GM18520 (cell line): ENCODE results near the gene ZNF526.
"Not testable (repeated sequence)": the region's sequence is repeated elsewhere in the genome, so short reads cannot be mapped to it uniquely, and the experiment has no call there.

ENCODE experiments used
- ATAC-seq: cut with Tn5 transposase; IDR thresholded peaks from one replicate; pipeline ENCODE4 v1.9.1; 2021; ENCODE audit not compliant: unreplicated experiment

ZNF526 gene

DNA sequence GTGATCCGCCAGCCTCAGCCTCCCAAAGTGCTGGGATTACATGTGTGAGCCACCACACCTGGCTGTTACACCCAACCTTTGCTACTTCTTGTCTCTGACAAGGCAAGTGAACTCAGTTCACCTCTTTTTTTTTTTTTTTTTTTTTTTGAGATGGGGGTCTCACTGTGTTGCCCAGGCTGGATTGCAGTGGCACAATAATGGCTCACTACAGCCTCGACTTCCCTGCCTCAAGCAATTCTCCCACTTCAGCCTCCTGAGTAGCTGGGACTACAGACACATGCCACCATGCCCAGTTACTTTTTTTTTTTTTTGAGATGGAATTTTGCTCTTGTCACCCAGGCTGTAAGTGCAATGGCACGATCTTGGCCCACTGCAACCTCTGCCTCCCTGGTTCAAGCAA, 37.7 kb downstream of the ZNF526 start:
- not testable (repeated sequence) for ATAC-seq

DNA sequence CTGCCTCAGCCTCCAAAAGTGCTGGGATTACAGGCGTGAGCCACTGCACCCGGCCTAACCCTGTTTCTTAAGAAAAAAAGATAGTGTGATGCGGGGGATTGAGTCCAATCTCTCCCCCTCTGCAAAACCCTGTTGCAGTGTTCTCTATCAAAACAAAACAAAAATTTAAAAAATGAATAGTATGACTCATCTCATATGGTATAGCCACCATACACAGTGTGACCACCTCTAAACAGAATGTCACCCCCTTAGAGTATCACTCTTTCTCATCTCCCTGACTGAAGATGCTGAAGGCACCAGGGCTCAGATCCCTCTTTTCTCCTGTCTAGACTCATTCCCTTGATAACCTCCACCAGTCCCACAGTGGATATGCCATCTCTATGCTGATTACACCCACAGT, 41.7 kb downstream of the ZNF526 start:
- ATAC-seq: no peak

DNA sequence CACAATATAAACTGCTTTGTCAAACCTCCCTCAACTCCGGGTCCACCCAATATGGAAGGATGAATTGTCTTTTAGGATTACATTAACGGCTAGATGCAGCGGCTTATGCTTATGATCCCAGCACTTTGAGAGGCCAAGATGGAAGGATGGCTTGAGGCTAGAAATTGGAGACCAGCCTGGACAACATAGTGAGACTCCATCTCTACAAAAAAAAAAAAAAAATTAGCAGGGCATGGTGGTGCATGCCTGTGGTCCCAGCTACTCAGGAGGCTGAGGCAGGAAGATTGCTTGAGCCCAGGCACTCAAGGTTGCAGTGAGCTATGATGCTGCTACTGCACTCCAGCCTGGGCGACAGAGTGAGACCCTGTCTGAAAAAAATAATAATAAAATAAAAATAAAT, 46.0 kb downstream of the ZNF526 start:
- not testable (repeated sequence) for ATAC-seq

DNA sequence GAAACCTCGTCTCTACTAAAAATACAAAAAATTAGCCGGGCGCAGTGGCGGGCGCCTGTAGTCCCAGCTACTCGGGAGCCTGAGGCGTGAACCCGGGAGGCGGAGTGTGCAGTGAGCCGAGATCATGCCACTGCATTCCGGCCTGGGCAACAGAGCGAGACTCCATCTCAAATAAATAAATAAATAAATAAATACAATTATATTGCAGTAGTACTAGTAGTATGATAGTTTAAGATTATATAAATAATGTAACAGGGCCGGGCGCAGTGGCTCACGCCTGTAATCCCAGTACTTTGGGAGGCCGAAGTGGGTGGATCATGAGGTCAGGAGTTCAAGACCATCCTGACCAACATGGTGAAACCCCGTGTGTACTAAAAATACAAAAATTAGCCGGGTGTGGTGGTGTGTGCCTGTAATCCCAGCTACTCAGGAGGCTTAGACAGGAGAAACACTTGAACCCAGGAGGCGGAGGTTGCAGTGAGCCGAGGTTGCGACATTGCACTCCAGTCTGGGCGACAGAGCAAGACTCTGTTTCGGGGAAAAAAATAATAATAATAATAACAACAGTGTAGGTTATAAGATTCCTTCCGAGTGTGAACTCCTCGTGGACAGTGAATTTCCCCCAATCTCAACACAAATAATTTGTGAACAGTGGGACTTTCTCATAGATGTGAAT, 47.0 kb downstream of the ZNF526 start:
- not testable (repeated sequence) for ATAC-seq

DNA sequence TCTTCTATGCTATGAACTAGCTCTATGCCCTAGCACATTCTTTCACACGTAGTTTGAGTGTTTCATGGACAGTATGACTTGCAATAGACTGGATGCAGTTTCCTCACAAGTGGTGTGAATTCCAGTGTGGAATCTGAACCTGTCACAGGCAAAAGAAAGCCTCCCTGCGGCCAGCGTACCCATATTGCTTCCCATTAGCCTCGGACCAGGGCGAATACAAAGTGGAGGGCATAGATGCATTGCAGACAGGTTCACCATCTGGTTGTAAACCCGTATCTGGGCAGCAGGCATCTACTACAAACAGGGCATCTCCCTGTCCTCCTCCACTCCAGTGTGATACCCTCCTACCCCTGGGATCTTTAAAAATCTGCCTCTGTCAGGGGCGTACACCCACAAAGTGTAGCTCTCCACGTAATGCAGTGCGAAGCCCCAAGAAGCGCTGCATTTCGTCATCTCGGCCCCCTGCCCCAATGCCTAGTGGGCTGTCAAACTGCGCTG, 47.6 kb downstream of the ZNF526 start:
- no peak for ATAC-seq

DNA sequence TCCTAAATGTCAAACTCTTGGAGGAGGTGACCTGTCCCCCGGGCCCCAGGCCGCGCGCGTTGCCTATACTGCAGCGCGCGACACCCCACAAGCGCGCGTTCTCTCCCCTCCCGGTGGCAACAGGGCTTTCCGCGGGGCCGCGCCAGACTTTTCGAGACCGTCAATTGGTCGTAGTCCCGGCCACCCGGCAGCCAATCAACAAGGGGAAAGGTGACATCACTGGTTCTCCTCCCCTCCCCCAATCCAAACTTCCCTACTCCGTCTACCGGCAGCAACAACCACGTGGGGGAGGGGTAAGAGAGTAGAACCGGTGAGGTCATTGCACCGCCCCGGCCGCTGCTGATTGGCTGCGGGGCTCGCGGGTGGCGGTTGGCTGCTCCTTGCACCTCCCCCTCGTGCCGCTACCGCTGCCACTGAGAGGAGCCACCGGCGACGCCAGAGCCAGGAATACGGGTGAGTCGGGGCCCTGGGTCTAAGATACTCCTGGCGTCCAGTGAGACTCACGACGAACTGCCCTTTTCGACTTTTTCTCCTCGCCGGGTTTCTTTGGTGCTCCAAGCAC, 48.1 kb downstream of the ZNF526 start:
- ATAC-seq: peak; percentile 29

DNA sequence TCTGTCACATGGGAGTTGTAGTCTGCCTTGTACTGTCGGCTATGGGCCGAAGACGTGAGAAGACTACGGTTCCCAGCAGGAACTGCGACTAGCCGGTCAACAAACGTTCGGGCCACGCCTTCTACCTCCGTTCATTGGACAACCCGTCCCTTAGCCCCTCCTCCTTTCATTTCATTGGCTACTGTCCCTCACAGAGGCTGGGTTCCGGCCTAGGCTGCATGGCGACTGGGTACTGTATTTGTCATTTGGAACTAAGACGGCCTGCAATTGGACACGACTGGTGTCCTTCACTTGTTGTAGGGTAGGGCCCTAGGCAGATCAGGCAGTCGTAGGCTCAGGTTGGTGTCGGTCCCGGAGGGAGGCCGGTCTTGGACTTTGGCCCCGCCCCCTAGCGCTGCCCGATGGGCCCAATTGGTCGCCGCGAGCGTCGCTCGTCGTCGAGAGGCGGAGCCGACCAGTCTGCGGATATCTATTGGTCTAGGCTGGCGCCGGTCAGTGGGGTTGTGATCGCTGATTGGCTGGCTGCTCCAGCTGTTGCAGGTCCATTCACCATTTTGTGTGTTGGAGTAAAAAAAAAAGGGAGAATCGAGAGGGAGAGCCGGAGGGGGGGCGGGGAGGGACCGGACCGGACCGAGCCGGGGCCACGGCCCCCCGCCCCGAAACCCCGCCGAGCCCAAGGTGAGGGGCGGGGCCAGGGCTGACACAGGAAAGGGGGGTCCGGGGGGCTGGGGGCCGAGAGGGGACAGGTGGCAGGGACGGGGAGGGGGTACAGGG, 48.8 kb downstream of the ZNF526 start, which contains the start of gene CIC:
TSS of gene CIC (plus strand) at position 549 of the 774 bp plus-strand sequence. CDS start 2,532 bp downstream, outside the sequence.
- ATAC-seq: peak; percentile 70

DNA sequence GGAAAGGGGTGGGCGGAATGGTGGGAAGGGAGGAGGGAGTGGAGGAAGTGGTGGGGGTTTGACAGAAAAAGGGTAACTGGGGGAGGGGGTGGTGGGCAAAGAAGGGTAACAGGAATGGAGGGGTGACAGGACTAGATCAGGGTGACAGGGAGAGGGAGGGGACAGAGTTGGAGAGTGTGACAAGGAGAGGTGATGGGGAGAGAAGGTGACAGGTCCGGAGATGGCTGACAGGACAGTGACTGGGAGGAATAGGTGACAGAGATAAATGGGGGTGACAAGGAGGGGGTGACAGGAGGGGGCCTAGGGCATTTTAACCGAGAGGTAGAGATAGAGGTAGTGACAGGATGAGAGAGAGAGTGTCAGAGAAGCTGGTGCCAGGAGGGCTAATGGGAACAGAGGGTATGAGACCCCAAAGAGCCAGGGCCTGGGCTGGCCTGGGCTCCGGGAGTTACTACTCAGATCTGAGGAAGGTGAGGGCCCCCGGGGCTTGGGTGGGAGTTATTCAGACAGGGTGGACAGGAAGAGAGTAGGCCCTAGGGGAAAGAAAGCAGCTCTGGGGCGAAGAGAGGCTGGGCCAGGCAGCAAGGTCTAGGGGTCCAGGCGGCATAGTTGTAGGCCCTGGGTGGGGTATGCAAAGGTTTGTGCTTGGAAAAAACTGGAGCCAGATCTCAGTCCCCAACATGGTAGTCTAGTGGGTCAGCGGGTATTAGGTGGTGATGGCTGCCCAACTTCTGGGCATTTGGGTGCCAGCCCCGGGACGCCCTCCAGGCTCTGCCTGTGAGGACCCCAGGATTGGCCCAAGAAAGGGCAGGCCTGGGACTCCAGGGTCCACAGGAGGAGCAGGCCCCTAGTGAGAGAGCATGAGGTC, 49.6 kb downstream of the ZNF526 start:
- no peak for ATAC-seq

DNA sequence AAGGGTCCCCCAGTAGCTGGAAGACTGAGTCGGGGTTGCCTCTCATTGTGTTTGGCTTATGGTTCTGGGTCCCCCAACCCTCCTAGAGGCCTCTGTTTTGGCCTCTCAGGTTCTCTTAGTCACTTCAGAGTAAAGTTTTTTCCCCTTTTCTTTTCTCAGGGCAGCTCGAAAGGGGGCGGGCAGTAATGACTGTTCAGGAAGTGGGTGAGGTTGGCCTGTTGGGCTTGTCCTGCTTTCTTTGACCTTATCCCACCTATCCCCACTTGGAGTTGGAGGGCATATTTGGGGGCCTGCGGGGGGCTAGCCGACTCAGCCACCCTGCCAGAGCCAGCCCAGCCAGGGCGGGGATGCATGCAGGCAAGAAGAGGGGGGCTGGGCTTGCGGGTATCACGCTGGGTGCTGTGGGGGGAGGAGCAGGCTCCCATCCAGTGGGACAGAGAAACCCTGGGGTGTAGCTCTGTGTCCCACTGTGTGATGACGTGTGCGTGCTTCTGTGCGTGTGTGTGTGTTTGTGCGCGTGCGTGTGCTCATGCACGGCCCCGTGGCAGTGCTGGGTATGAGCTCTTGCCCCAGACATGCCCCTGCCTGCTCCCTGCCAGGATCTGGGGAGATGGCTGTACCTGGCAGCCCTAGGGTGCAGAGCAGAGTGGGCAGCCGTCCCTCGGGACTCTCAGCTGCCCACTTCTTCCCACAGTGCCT, 50.4 kb downstream of the ZNF526 start:
- no peak for ATAC-seq

DNA sequence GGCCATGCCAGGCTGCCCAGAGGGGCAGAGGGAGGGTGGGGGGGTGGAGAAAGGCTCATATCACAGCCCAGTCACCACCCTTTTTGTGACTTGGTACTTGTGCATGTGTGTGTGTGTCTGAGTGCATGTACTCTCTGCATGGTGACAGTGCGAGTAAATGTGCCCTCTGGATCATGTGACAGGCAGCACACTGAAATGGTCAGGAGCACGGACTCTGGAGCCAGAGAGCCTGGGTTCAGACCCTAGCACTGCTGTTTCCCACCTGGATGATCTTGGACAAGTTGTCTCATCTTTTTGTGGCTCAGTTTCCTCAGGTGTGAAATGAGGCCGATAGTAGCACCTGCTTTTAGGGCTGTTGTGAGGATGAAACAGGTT, 50.9 kb downstream of the ZNF526 start:
- no peak for ATAC-seq

DNA sequence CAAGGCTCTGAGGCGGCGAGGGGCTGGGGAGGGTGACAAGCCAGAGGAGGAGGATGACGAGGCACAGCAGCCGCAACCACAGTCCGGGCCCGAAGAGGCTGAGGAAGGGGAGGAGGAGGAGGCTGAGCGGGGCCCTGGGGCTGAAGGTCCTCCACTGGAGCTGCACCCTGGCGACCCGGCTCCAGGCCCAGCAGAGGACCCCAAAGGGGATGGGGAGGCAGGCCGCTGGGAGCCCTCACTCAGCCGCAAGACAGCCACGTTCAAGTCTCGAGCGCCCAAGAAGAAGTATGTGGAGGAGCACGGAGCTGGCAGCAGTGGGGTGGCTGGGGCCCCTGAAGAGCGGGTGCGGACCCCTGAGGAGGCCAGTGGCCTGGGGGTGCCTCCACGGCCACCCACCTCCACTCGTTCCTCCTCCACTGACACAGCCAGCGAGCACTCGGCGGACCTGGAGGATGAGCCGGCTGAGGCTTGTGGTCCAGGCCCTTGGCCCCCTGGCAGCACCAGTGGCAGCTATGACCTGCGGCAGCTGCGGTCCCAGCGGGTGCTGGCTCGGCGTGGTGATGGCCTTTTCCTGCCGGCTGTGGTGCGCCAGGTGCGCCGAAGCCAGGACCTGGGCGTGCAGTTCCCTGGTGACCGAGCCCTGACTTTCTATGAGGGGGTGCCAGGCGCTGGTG, 51.9 kb downstream of the ZNF526 start:
- ATAC-seq: no peak

DNA sequence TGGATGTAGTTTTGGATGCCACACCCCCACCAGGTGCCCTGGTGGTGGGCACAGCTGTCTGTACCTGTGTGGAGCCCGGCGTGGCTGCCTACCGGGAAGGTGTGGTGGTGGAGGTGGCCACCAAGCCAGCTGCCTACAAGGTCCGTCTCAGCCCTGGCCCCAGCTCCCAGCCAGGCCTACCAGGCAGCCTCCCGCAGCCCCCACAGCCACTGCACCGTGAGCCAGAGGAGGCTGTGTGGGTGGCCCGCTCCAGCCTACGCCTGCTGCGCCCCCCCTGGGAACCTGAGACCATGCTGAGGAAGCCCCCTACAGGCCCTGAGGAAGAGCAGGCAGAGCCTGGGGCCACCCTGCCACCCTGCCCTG, 52.4 kb downstream of the ZNF526 start:
- ATAC-seq: no peak

DNA sequence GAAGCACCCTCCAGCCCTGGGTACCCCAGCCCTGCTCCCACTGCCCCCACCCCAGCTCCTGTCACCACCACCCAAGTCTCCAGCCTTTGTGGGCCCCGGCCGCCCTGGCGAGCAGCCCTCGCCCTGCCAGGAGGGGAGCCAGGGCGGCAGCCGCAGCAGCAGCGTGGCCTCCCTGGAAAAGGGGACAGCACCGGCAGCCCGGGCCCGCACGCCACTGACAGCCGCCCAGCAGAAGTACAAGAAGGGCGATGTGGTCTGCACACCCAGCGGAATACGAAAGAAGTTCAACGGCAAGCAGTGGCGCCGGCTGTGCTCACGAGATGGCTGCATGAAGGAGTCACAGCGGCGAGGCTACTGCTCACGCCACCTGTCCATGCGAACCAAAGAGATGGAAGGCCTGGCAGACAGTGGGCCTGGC, 52.9 kb downstream of the ZNF526 start:
- ATAC-seq: no peak

DNA sequence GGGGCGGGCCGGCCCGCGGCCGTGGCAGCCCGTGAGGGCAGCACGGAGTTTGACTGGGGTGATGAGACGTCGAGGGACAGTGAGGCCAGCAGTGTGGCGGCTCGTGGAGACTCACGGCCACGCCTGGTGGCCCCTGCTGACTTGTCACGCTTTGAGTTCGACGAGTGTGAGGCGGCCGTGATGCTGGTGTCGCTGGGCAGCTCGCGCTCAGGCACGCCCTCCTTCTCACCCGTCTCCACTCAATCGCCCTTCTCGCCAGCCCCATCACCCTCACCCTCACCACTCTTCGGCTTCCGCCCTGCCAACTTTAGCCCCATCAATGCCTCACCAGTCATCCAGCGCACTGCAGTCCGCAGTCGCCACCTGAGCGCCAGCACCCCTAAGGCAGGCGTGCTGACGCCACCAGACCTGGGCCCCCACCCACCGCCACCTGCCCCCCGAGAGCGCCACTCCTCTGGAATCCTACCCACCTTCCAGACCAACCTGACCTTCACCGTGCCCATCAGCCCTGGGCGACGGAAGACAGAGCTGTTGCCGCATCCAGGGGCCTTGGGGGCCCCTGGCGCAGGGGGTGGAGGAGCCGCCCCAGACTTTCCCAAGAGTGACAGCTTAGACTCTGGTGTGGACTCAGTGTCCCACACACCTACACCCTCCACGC, 53.4 kb downstream of the ZNF526 start:
- ATAC-seq: no peak

DNA sequence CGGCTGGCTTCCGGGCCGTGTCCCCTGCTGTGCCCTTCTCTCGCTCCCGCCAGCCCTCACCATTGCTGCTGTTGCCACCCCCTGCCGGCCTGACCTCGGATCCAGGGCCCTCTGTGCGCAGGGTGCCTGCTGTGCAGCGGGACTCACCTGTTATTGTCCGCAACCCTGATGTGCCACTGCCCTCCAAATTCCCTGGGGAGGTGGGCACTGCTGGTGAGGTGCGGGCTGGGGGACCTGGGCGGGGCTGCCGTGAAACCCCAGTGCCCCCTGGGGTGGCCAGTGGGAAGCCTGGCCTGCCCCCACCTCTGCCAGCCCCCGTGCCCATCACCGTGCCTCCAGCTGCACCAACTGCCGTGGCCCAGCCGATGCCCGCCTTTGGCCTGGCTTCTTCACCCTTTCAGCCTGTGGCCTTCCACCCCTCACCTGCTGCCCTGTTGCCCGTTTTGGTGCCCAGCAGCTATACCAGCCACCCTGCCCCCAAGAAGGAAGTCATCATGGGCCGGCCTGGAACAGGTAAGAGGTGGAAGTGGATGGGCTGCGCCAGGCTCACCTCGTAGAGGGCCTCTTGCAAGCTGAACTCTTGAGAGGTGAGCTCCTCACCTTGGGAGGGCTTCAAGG, 54.1 kb downstream of the ZNF526 start:
- ATAC-seq: no peak

DNA sequence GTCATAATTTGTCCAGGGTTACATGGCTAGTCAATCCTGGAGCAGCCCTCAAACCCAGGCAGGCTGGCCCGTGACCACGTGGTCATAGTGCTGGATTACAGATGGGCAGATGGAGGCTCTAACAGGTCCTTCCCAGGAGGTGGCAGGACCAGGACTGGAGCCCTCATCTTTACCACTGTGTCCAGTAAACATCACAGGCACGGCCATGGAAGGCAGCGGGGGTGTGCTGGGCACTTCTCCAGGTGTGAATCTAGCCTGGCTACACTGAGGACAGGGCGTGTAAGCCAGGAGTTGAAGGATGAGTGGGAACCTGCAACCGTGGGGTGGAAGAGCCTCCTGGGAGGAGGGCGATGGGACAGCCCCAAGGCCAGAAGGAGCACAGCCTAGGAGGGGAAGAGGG, 55.0 kb downstream of the ZNF526 start:
- no peak for ATAC-seq

DNA sequence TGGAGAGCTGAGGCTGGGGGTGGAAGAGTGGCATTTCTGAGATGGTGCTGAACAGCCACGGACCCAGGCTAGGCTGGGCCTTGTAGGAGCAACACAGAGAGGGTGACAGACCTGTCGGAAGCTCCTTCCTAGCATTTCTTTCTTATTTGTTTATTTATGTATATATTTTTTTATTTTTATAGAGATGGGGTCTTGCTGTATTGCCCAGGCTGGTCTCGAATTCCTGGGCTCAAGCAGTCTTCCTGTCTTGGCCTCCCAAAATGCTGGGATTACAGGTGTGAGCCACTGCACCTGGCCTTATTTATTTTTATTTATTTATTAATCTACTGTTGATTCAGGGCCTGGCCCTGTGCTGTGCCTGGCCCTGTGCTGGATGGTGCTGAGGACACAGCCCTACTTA, 55.4 kb downstream of the ZNF526 start:
- no peak for ATAC-seq

DNA sequence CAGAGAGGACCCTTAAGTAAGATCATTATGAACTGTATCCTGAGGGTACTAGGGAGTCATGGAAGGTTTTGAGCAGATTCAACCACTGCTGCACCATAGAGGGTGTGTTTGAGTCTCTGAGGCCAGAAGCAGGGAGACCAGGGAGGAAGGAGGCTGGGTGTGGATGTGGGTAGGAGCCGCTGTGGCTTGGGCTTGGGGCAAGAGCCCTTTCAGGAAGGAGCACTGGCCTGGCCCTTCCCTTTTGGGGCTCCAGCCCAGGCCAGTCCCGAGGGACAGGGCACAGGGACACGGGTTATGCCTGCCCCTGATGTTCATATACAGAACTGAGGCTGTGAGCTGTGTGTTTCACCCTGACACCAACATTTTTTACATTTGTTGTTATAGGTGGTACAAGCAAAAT, 56.2 kb downstream of the ZNF526 start:
- ATAC-seq: no peak

DNA sequence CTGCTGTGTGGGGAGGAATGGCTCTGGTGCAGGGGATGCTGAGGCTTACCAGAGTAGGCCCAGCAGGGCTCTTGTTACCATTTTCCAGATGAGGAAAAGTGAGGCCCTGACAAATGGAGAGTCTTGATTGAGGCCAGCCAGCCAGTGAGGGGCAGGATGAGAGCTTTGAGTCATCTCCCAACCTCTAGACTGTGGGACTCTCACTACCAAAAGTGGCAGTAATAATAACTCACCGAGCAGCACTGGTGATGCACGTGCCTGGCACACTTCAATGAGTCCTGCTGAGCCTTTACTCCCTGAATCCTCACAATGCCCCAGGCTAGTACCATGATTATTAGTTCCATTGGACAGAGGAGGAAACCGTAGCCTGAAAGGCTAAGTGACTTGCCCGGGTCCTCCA, 56.7 kb downstream of the ZNF526 start:
- no peak for ATAC-seq
